Measurements from ENCODE around the gene PALD1. TPM values are rescaled to one million over a fixed set of nuclear protein-coding genes. Genes with fewer than 3 reads are reported as not detected.

The PALD1 gene
- total RNA-seq, 6 donors from 2014 or later: 8.9 to 25.4 (median 13.4) TPM

DNA sequence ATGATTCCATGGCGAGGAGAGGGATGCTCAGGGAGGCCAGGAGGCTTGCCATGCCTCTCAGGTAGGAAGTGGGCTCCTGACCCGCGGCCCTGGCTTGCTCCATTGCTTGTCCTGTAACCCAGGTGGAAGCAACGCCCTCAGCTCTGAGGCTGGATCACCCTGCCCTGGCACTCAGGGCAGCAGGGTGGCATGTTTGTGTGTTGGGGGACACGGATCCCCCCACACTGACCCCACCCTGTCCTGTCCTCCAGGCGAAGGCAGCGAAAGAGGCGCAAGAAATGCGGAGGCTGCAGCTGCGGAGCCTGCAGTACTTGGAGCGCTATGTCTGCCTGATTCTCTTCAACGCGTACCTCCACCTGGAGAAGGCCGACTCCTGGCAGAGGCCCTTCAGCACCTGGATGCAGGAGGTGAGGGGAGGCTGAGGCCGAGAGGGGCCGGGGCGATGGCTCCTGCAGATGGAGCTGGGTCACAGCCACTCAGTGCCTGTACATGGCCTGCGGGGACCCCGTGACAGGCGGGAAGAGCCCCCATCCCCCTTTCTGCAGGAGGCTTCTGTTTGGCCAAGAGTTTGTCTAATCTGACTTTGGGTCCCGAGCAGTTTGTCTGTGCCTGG, 85.7 kb downstream of the PALD1 start:
- no peak for TF ChIP-seq EP300 (IDR thresholded peaks at IDR 0.05)
- no peak for TF ChIP-seq POLR2A (IDR thresholded peaks at IDR 0.05)
- TF ChIP-seq, protein P1, sequence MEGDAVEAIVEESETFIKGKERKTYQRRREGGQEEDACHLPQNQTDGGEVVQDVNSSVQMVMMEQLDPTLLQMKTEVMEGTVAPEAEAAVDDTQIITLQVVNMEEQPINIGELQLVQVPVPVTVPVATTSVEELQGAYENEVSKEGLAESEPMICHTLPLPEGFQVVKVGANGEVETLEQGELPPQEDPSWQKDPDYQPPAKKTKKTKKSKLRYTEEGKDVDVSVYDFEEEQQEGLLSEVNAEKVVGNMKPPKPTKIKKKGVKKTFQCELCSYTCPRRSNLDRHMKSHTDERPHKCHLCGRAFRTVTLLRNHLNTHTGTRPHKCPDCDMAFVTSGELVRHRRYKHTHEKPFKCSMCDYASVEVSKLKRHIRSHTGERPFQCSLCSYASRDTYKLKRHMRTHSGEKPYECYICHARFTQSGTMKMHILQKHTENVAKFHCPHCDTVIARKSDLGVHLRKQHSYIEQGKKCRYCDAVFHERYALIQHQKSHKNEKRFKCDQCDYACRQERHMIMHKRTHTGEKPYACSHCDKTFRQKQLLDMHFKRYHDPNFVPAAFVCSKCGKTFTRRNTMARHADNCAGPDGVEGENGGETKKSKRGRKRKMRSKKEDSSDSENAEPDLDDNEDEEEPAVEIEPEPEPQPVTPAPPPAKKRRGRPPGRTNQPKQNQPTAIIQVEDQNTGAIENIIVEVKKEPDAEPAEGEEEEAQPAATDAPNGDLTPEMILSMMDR (IDR thresholded peaks at IDR 0.05): no peak
- TF ChIP-seq POLR2AphosphoS5 (IDR thresholded peaks at IDR 0.05): no peak
- Histone ChIP-seq H3K4me3 (no peak overlapping the region), H3K4me1 (peaks cover 23 to 33% (median 27%) of the 10 kb centered on the region in 4 donors), H3K36me3 (peaks cover 0 to 49% (median 17%) of the 10 kb centered on the region in 4 donors), H3K27me3 (no peaks in the 10 kb centered on the region), H3K27ac (no peak overlapping the region), H3K9me3 (no peaks in the 10 kb centered on the region)
- 91 to 94% methylated on average over 17 to 21 of the region's 21 CpGs for WGBS, 2 donors
- DNase-seq (no peak), ATAC-seq (ENCODE audit: low FRiP score in 2 of 2) (no peak)

DNA sequence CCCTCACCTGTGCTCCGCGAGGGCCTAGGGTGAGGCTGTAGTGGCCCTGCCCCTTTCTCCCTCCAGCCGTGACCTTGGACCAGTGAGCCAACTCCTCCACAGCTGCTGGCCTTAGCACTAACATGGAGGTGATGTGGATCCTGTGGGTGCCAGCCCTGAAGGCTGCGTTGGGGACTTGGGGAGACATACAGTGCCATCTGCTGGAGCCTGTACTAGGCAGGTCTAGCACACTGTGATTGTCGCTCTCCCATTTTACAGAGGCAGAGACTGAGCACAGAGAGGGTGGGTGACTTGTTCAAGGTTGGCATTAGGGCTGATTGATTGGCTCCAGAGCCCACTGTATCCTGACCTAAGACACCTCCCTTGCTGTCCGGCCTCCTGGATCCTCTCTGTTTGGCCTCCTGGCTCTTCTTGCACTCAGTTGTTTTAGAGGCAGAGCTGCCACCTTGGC, 86.4 kb downstream of the PALD1 start:
- Histone ChIP-seq H3K27me3 (no peaks in the 10 kb centered on the region), H3K4me3 (no peak overlapping the region), H3K4me1 (peaks cover 17 to 26% (median 20%) of the 10 kb centered on the region in 4 donors), H3K36me3 (peaks cover 0 to 54% (median 17%) of the 10 kb centered on the region in 4 donors), H3K9me3 (no peaks in the 10 kb centered on the region), H3K27ac (no peak overlapping the region)
- ATAC-seq (ENCODE audit: low FRiP score in 2 of 2) (no peak), DNase-seq (no peak)
- TF ChIP-seq, protein P1 (IDR thresholded peaks at IDR 0.05): no peak
- TF ChIP-seq POLR2A (IDR thresholded peaks at IDR 0.05): no peak
- TF ChIP-seq EP300 (IDR thresholded peaks at IDR 0.05): no peak
- no peak for TF ChIP-seq POLR2AphosphoS5 (IDR thresholded peaks at IDR 0.05)
- 85 to 91% methylated on average over 6 of the region's 6 CpGs for WGBS, 2 donors

DNA sequence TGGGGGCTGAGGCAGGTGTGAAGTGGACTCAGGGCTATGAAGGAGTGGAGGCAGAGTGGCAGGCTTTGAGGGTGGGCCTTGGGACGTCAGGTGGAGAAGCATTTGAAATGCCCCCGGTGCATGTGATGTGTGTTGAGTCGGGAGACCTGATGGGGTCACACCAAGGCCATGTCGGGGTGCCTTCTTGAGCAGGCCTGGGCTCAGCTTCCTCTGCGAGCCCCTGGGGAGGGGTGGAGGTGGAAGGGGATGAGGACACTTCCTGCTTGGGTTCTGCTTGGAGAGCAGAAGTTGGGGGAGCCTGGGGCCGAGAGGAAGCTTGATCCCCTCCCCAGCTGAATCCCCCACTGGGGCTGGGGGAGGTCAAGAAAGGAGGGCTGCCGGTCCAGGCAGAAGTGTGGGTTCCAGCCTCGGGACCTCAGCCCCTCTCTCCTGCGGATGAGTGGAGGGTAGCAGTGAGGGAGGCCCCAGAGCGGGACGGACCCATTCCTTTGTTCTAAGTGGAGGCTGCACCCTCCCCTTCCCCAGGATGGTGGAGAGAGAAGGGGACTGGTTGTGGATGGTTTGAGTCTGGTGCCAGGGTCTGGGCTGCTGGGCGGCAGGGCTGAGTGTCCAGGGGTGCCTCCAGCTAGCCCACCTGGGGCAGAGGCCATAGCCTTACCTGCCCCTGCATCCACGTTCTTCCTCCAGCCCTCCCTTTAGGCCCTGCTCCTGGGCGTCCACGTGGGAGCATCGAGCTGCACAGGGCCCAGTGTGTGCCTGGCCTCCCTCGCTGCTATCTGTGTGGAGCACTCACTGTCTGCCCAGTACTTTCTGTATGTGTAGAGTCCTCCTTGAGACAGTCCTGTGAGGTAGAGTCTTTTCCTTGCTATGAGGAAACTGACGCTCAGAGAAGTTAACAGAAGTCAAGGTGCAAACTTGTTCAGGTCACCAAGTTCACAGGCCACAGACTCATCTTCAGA, 87.3 kb downstream of the PALD1 start:
- WGBS, 2 donors: 81 to 91% methylated on average over 11 to 18 of the region's 18 CpGs
- Histone ChIP-seq H3K4me1 (peaks cover 9 to 17% (median 13%) of the 10 kb centered on the region in 4 donors), H3K9me3 (no peaks in the 10 kb centered on the region), H3K27ac (no peak overlapping the region), H3K4me3 (no peak overlapping the region), H3K36me3 (peaks cover 0 to 54% (median 17%) of the 10 kb centered on the region in 4 donors), H3K27me3 (no peaks in the 10 kb centered on the region)
- DNase-seq (no peak), ATAC-seq (ENCODE audit: low FRiP score in 2 of 2) (no peak)
- TF ChIP-seq POLR2AphosphoS5 (IDR thresholded peaks at IDR 0.05): no peak
- TF ChIP-seq, protein P1 (IDR thresholded peaks at IDR 0.05): no peak
- no peak for TF ChIP-seq POLR2A (IDR thresholded peaks at IDR 0.05)
- TF ChIP-seq EP300 (IDR thresholded peaks at IDR 0.05): no peak

DNA sequence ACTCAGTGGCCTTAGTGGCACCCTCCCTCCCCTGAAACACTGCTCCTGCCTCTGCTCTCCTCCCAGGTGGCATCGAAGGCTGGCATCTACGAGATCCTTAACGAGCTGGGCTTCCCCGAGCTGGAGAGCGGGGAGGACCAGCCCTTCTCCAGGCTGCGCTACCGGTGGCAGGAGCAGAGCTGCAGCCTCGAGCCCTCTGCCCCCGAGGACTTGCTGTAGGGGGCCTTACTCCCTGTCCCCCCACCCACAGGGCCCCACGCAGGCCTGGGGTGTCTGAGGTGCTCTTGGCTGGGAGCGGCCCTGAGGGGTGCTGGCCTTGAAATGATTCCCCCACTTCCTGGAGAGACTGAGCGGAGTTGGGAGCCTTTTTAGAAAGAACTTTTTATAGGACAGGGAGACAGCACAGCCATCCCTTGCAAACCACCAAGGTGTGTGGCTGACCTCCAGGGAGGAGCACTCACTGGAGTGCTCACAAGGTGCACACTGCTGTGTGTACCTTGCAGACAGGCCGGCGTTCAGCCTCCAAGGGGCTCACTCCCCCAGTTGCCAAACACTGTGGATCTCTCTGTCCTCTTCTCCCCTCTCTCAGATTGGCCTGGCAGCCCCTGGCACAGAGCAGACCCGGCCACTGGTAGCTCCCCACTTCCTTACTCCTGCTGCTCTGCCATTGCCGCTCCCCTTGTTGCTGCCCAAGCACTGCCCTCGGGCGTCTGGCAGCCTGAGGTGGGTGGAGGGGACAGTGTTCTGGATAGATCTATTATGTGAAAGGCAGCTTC, 88.1 kb downstream of the PALD1 start:
- no peak for DNase-seq
- Histone ChIP-seq H3K27ac (no peak overlapping the region), H3K4me1 (peaks cover under 1 to 8% (median 5%) of the 10 kb centered on the region in 4 donors), H3K27me3 (no peaks in the 10 kb centered on the region), H3K9me3 (no peaks in the 10 kb centered on the region), H3K36me3 (peaks cover 0 to 58% (median 17%) of the 10 kb centered on the region in 4 donors), H3K4me3 (no peak overlapping the region)
- TF ChIP-seq, protein P1 (IDR thresholded peaks at IDR 0.05): no peak
- ATAC-seq (ENCODE audit: low FRiP score in 2 of 2): no peak
- WGBS, 2 donors: 81 to 87% methylated on average over 13 to 18 of the region's 18 CpGs

Data from upper lobe of left lung (tissue), 6 donors.